HL-60/S4 treated with phorbol 12-myristate 13-acetate at 8.2 ng/mL for 4 days and 3 days (cell line): ENCODE measurements around the gene CHST10.

Source experiments
- in situ Hi-C: fragments of 300-500 bp; cut with MboI; formaldehyde crosslinking; loops from 2 replicates; pipeline ENCODE4 v1.15.0; 2022; ENCODE audit warnings: low sequenced_read_pairs

The CHST10 gene

DNA sequence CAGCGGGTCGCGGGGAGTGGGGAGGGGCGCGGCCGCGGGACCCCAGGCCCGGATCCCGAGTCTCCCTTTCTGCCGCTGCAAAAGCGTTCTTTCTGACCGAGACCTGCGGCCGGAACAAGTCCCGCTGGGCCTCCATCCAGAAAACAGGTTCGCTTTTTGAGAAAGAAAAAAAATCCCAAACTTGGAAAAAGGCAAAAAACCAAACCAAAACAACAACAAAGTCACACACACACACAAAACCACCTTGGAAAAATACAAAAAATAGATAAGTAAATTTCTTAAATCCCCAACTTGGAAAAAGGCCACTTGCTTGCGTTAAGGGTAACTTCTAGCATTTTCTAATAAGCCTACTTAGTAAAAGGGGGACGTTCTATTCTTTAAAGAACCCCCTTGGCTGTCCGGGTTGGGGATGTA is 250 bp upstream of the CHST10 start:
- in situ Hi-C loops, result no loop called here

DNA sequence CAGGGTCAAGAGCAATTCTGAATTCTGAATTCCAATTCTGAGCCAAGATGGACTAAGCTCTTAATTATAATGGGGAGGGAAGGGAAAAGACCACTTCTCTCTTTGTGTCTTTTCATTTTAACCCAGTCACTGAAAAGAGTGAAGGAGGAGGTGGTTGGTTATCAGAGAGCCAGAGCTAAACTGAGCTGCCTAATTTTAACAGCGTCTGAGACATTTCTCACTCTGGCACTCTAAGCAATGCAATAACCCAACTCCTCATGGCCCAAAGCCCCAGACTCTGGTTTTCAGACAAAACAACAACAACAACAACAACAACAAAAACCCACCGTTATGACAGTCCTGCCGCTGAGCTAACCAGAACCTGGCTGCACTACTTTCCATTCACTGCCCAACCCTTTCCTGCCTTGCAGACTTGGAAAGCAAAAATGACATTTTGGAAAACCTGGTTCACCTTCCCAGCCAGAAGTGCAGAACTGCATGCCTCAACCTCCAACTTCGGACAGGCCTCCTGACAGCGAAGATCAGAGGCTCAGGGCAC is 1.0 kb downstream of the CHST10 start:
- in situ Hi-C loops, result no loop called here

DNA sequence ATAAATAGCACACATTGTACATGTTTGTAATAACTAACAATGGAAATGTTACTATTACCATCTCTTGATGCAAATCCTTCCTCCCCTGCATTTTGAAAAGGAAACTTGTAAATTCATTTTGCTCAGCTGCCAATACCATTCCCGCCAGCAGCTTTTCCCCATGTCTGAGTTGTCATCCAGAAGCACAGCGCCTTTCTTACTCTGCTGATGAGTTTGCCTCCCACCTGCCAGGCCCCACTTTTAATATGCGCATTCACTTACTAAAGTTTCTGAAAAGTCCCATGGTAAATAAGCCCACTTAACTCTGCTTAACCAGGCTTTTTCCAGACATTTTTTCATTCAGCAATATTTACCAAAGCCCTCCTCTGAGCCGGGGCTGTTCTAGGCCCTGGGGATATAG is 3.9 kb downstream of the CHST10 start:
- in situ Hi-C loops, result no loop called here

DNA sequence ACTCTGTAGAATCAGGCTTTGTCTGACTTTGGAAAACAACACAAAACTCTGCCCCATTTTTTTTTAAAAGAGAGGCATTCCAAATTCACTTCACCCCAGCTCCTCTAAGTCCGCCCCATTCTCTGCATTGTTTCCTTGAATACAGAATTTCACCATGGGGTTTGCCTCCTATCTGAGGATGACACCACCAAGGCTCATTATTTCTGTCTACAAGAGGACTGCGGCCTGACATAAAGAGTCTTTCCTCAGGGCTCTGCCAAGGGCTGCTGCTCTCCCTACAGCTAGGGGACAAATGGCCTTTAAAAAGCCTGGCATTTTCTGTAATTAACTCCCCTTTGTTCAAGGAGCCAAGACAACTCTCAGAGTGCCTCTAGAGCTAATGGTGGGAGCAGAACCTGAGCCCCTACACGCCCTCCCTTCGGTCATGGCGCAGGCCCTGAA is 4.6 kb downstream of the CHST10 start:
- in situ Hi-C loops, result no loop called here

DNA sequence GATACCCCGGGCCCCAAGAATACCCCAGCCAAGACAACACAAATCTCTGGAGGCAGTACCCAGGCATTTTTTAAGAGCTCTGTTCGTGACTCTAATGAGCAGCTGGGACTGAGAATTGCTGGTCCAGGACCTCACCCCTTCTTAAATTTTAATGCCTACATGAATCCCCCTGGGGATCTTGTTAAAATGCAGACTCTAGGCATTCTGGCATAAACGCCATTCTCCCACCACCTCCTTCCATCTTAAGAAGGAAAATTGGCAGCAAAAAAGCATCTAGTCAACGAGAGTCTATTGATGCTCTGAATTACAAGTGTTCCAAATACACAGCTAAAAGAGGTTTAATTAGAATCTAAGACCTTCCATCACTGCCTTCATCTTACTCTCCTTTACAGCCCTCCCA is 5.0 kb downstream of the CHST10 start:
- in situ Hi-C loops, result no loop called here

DNA sequence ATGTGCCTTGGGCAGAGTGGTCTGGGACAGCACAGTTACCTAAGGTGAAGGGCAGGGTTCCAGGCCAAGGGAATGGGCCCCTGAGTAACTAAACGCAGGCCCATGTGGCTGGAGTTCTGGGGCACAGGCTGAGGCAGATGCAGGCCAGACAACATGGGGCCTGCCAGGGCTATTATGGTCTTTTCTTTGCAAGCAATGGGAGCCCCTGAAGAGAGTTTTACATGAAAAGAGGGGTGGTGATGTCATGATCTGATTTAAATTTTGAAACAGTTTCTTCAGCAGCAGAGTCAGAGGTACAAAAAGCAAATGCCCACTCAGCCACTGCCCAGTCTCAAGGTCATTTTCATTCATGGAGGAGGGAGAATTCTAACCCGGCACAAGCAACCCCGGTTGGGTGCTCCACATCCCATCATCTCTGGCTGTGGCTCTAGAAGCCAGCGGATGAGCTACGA is 5.6 kb downstream of the CHST10 start:
- in situ Hi-C loops, result no loop called here

DNA sequence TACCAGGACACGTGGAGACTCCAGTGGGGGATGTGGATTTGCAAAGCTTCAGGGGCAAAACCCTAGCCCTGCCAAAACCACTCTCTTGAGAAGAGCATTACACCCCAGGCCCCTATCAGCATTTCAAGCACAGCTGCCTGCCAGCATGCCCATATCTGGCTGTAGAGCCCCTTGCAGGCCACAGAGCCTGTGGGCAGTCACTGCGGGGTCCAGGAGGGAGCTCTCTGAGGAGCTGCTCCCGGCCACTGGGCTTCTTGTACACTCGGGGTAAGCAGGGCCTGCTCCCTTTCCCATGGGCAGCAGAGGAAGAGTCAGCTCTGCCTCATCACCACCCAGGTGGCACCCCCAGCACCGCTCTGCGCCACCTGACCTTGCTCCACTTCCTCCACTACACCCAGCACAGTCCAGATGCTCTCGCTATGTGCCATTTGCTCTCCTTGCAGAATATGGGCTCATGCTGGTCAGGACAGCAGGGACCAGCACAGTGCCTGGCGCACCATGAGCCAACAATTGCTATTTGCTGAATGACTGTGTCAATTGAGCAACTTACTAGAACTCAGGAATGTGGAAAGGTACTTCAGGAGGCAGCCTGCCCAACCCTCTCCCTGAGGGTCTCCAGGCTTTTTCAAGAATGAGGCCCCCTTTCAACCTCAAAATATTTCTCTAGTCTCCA is 7.4 kb downstream of the CHST10 start:
- in situ Hi-C loops, result no loop called here

DNA sequence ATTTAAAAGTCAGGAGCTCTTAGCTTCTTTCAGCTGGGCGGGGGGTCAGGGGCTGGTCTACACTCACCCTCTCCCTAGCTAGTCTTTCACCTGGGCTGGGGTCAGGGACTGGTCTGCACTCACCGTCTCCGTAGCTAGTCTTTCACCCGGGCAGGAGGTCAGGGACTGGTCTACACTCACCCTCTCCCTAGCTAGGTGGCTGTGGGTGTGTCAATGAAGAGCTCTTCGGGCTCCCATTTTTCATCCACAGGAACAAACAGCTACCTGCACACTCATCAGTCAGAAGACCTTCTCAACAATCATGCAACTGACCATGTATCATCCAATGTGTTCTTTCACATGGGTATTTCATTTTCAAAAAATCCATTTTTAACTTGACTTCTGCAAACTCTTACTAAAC is 8.0 kb downstream of the CHST10 start:
- in situ Hi-C loops, result no loop called here

DNA sequence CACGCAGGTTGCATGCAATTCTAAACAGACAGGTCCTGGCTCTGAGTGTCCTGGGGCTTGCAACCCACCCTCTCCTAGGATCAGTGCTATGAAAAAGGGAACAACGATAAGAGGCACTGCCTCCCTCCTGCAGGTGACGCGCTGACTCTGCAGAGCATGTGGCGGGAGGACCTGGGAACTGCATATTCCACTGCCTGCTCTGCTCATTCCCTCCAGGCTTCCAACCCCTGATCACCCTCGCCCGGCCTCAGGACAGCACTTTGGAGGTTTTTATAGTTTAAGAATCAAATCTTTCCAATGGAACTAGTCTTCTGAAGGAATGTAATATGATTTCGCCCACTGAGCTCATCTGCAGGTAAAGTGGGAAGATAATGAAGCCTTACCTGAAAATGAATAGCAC is 8.5 kb downstream of the CHST10 start:
- in situ Hi-C loops, result no loop called here

DNA sequence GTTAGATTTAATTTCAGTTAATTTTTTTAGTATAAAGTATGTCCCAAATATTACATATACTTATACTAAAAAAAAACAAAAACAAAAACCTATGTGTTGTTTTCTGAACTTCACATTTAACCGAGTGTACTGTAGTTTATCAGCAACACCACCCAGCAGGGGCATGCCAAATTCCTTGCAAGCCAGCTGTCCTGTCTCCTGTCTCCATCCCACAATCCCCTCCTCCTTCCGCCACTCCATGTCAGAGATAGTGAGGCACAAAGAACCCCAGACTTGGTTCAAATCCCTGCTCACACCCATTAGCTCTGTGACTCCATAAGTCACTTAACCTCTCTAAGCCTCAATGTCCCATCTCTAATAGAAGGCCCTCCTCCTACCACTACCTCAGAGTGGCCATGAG is 9.4 kb downstream of the CHST10 start:
- in situ Hi-C loops, result no loop called here

DNA sequence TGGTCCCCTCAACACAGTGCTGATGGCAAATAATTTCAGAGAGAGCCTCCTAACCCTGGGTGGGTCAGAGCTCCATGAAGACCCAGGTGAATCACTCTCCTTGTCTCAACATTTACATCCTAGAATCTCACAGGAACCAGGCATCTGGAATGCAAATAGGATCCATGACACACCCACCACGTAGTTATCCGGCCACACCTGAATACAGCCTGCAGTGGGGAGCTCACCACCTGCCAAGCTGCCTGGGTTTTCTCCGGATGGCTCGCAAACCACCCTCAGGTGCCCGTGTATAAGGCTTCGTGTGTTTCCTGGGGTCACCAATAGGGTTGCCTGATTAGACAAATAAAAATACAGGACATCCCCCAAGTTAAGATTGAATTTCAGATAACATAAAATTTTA is 9.9 kb downstream of the CHST10 start:
- in situ Hi-C loops, result no loop called here

DNA sequence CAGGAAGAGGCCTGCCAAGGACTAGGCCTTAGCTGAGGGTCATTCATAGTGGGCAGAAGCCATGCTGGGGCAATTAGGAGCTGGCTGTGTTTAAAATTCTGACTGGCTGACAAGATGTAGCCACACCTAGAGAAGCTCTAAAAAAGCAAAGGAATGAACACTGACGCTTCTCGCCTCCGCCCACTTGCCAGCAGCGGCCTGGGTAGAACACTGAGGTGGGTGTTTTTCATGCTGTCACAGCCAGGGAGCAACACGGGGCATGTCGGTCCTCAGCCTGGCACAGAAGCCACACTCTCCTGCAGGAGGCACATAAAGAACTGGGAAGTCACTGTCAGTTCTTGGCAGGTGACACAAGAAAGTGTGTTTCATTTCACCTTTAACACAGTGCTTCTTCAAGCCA is 10.4 kb downstream of the CHST10 start:
- in situ Hi-C loops, result no loop called here

DNA sequence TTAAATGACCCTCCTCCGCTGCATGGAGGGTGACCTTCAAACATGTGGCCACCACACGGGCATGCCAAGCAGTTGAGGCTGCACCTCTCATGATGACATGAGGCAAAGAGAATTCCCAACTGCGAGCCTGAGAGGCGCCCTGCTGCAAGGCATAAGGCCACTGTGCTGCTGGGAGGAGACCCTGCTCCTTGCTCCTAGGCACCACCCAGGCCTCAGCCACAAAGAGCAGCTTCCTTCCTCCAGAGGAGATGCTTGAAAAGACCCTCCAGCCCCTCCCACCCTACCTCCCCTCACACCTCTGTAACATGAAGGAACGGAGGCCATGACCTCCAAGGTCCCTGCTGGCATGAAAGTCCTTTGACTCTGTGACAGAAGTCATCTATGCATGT is 11.4 kb downstream of the CHST10 start:
- in situ Hi-C loops, result no loop called here

DNA sequence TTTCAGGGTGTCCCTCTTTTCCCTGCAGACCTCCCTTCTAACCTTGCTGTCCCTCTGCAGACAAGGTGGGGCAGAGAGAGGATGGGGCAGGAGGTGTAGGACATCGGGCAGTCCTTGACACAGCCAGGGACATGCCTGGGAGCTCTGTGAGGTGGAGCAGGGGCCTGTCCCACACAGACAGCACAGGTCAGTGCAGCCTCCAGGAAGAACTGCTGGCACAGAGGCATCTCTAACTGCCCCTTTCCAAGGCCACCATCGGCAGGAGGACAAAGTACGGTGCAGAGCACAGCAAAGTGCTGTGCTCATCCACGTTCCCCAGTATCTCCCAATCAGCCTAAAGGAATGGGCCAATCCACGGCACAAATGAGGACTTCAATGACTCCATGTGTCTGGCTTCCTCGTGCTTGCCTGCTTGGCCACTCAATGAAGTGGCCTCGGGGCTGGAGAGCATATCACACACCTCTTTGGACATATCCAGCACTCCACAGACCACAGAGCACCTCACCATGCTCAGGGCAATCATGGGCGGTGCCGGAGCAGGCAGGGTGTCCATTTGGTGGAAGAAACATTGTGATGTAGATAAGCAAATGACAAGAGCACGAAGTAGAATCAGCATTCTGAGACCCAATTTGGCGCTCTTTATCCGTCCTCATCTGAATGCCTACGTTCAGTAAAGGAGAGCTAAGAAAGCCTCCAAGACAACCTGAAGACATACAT is 11.9 kb downstream of the CHST10 start:
- in situ Hi-C loops, result no loop called here

DNA sequence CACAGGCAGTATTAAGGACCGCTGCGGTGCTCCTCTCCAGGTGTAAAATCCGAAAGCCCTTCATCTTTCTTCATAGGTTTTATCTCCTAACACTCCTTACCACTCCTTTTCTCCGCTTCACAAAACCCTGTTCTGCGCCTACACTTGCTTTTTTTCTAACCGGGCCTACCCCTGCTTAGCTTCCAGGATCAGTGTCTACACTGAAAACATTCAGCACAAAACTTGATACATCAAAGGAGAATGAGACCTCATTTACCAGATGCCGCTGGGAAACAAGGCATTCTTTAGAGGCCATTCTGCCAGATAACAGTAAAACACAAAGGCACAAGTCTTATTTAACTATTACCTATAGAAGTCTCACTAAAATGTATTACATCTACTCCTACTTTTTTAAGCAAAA is 13.1 kb downstream of the CHST10 start:
- in situ Hi-C loops, result no loop called here

DNA sequence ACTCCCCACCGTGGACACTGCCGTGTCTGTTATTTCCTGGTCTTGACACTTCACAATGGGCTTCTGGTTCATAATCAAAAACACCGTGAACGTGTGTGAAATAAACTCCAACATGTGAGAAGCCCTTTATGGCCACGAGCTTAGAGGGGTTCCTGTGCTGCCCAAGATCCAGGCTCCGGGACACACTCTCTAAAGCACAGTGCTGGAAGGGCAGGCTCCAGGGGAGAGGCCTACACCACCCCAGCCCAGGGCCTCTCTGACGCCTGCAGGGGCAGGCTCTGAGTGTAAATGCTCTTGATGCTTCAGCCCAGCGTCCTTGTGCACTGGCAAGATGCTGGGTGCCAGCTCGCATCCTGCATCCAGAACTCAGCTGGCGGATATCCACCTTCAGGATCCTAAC is 13.7 kb downstream of the CHST10 start:
- in situ Hi-C loops, result no loop called here

DNA sequence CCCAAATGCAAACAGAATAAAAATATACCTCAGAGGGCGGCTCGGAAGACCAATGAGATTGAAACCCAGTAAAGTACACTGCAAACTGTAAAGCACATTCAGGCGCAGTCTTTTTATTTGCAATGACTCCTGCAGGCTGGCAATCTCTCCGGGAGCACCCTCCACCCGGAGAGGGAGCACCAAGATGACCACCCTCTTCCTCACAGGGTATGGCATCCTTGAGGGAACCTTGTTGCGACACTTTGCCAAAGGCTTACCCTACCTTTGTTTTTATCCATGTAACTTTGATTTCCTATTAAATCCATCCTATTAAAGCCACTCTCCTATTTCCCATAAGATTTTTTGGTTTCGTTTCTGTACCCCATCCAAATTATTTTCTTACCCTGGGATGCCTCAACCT is 16.2 kb downstream of the CHST10 start:
- in situ Hi-C loops, result no loop called here

DNA sequence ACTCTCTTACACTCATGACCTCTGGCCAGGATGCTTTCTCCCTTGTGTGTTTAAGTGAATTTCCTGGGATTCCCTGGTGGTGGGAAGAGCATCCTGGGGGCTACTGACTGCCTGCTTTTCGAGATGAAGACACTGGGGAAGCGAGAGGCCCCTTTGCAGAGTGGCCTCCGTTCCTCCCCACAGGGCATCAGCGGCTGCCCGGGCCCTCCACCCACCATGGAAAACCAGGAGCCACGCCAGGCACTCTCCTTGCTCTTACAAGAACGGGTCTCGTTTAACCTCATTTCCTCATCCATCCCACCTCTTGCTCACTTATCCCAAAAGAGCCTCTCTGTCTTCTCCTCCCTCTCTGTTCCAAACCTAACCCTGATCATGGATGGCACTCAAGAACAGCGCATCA is 17.8 kb downstream of the CHST10 start:
- in situ Hi-C loops, result loop anchor here (25.0 kb wide), 1 partner anchor 837 kb away; no protein-coding TSS in a partner anchor

DNA sequence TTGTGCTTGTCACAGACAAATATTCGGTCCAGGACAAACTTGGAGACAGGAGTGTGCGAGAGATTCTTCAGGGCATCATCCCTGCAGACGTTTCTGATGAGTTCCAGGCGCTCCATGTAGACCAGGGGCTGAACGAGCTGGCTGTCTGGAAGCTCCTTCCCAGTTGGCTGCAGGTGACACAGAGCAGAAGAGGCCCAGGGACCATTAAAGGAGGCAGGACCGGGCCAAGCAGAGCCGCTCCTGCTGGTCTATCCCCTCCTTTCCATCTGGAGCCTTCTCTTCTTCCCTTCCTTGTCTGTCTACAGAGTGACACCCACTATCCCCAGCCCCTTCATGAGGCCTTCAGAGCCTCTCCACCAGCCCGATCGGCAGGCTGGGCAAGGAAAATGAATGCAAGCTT is 19.5 kb downstream of the CHST10 start:
- in situ Hi-C loops, result loop anchor here (25.0 kb wide), 1 partner anchor 836 kb away; no protein-coding TSS in a partner anchor

DNA sequence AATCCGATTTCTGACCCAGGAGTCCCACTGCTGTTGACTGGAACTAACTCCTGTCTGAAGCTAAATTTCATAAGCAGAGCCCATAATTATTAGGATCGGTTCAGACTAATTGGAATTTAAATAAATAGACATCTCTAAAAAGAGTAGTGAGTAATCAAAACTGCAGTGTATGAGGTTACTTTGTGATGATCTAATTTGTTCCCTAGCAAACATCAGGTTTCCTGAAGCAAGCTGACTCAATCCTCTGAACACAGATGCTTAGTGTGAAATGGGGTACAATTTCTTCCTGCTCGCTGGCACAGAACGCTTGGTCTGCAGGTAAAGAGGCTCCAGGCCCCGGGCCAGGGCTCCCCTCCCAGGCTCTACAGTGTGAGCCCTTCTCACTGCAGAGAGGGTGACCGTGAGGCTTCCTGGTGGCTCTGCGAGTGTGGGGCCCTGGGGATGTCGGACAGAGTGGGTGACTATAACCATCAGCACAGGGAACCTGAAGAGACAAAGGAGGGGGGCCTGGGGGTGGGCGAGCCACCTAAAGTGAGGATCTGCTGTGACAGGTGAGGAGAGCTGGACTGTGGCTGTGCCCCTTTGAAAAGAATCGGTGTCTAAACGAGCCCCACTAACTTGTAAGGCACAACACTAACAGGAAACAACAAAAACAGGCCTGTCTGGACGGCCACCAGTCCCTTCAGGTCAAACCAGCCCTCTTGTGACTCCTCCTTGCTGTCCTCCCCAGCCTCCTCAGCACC is 20.2 kb downstream of the CHST10 start:
- in situ Hi-C loops, result loop anchor here (25.0 kb wide), 1 partner anchor 835 kb away; no protein-coding TSS in a partner anchor

DNA sequence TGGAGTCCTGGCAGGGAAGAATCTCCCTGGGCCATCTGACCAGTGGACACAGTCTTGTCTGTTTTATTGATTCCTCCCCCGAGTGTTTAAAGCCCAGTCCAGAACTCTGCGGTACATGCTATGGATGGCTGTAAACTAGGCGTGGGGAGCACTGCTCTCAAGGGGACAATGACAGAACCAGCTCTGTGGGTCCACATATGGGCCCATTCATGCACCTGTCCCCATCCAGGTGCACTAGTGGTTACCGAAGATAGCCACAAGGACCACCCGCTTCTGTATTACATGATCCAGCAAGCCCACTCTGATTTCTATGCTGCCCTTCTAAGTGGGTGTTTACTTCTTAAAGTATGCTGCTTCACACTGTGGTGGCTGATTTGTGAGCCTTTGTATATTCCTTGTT is 21.0 kb downstream of the CHST10 start:
- in situ Hi-C loops, result loop anchor here (25.0 kb wide), 1 partner anchor 834 kb away; no protein-coding TSS in a partner anchor
